ENCODE results near the gene SOX1. TPM values are rescaled to one million over a fixed set of nuclear protein-coding genes. Genes with fewer than 3 reads are reported as not detected.

SOX1 gene
- total RNA-seq, 1 donor from 2014 or later, result not detected

GRCh38 chr13:112065867-112066623 is 904 bp upstream of the SOX1 start:
- no peak overlapping the region for H3K4me3 ChIP-seq (ENCODE audit: low read depth, low read length)
- DNase-seq (ENCODE audit: low read depth), result no peak
- H3K27me3 ChIP-seq (ENCODE audit: control insufficient read depth, insufficient read depth, low read length), result peaks cover 46% of the 10 kb centered on the region
- TF ChIP-seq CTCF (IDR thresholded peaks at IDR 0.05; ENCODE audit: insufficient read depth, low read length, severe bottlenecking), result no peak
- no peak for FAIRE-seq
- H3K36me3 ChIP-seq (ENCODE audit: control insufficient read depth, insufficient read depth, low read length), result no peaks in the 10 kb centered on the region

- FAIRE-seq (no peak), DNase-seq (ENCODE audit: low read depth) (no peak)
- Histone ChIP-seq H3K4me3 (ENCODE audit: low read depth, low read length) (no peak overlapping the region), H3K27me3 (ENCODE audit: control insufficient read depth, insufficient read depth, low read length) (peaks cover 47% of the 10 kb centered on the region), H3K36me3 (ENCODE audit: control insufficient read depth, insufficient read depth, low read length) (no peaks in the 10 kb centered on the region)
- TF ChIP-seq CTCF (IDR thresholded peaks at IDR 0.05; ENCODE audit: insufficient read depth, low read length, severe bottlenecking), result no peak
Measured at GRCh38 chr13:112066624-112067004, 335 bp upstream of the SOX1 start.

GRCh38 chr13:112067871-112068539 is 1.1 kb downstream of the SOX1 start:
- no peak for TF ChIP-seq CTCF (IDR thresholded peaks at IDR 0.05; ENCODE audit: insufficient read depth, low read length, severe bottlenecking)
- Histone ChIP-seq H3K36me3 (ENCODE audit: control insufficient read depth, insufficient read depth, low read length) (no peaks in the 10 kb centered on the region), H3K4me3 (ENCODE audit: low read depth, low read length) (no peak overlapping the region)

GRCh38 chr13:112068540-112069060 is 1.7 kb downstream of the SOX1 start:
- no peak for TF ChIP-seq CTCF (IDR thresholded peaks at IDR 0.05; ENCODE audit: insufficient read depth, low read length, severe bottlenecking)
- H3K4me3 ChIP-seq (ENCODE audit: low read depth, low read length), result no peak overlapping the region
- FAIRE-seq (no peak), DNase-seq (ENCODE audit: low read depth) (no peak)
- peaks cover 36% of the 10 kb centered on the region for H3K27me3 ChIP-seq (ENCODE audit: control insufficient read depth, insufficient read depth, low read length)
- H3K36me3 ChIP-seq (ENCODE audit: control insufficient read depth, insufficient read depth, low read length), result no peaks in the 10 kb centered on the region

More at GRCh38 chr13:112067871-112068539, 1.1 kb downstream of the SOX1 start:
- FAIRE-seq (no peak), DNase-seq (ENCODE audit: low read depth) (no peak)
- peaks cover 39% of the 10 kb centered on the region for H3K27me3 ChIP-seq (ENCODE audit: control insufficient read depth, insufficient read depth, low read length)

GRCh38 chr13:112069061-112069844 is 2.3 kb downstream of the SOX1 start:
- peaks cover 31% of the 10 kb centered on the region for H3K27me3 ChIP-seq (ENCODE audit: control insufficient read depth, insufficient read depth, low read length)
- no peak for DNase-seq (ENCODE audit: low read depth)

More at GRCh38 chr13:112069061-112069844, 2.3 kb downstream of the SOX1 start:
- Histone ChIP-seq H3K36me3 (ENCODE audit: control insufficient read depth, insufficient read depth, low read length) (no peaks in the 10 kb centered on the region), H3K4me3 (ENCODE audit: low read depth, low read length) (no peak overlapping the region)
- TF ChIP-seq CTCF (IDR thresholded peaks at IDR 0.05; ENCODE audit: insufficient read depth, low read length, severe bottlenecking), result no peak
- no peak for FAIRE-seq
